ENCODE data around the gene CCDC116. TPM values are rescaled to one million over a fixed set of nuclear protein-coding genes. Genes with fewer than 3 reads are reported as not detected.

CCDC116 gene
- total RNA-seq, 4 donors from 2014 or later = 0.27 to 15.7 TPM; not detected in 2

DNA sequence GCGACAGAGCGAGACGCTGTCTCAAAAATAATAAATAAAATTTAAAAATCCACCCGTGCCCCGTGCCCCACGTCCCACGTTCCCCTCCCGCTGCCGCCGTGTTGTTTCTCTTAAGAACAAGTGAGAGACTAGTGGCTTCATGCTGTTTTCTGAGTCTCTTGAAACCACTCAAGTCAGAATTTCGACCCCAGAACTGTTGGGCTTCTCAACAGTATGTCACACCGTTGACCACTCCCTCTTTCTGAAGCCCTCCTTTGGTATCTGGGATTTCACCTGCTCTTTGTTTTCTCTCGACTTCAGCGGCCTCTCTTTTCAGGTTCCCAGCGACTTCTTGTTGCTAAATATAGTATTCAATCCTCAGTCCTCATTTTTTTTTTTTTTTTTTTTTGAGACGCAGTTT, 34.2 kb downstream of the CCDC116 start:
- Histone ChIP-seq H3K4me3 (peak overlapping the region; percentile 45 to 91 (median 68)), H3K36me3 (peaks cover 0 to 19% (median 5%) of the 10 kb centered on the region in 4 donors), H3K4me1 (peaks cover 4 to 15% (median 6%) of the 10 kb centered on the region in 4 donors), H3K27me3 (no peaks in the 10 kb centered on the region), H3K27ac (peak overlapping the region; percentile 89 to 97 (median 93)), H3K9me3 (no peaks in the 10 kb centered on the region)
- in situ Hi-C loops (cut with MboI; ENCODE audit: low pct_ligation_motif_present in 1 of 4, low pct_unique_long_range_greater_than_20kb in 1 of 4, low sequenced_read_pairs in 3 of 4) = no loop called here
- TF ChIP-seq POLR2AphosphoS5 (IDR thresholded peaks at IDR 0.05) (no peak), POLR2A (IDR thresholded peaks at IDR 0.05) (no peak), EP300 (IDR thresholded peaks at IDR 0.05; ENCODE audit: low read depth) (no peak)
- TF ChIP-seq, protein P1, sequence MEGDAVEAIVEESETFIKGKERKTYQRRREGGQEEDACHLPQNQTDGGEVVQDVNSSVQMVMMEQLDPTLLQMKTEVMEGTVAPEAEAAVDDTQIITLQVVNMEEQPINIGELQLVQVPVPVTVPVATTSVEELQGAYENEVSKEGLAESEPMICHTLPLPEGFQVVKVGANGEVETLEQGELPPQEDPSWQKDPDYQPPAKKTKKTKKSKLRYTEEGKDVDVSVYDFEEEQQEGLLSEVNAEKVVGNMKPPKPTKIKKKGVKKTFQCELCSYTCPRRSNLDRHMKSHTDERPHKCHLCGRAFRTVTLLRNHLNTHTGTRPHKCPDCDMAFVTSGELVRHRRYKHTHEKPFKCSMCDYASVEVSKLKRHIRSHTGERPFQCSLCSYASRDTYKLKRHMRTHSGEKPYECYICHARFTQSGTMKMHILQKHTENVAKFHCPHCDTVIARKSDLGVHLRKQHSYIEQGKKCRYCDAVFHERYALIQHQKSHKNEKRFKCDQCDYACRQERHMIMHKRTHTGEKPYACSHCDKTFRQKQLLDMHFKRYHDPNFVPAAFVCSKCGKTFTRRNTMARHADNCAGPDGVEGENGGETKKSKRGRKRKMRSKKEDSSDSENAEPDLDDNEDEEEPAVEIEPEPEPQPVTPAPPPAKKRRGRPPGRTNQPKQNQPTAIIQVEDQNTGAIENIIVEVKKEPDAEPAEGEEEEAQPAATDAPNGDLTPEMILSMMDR (IDR thresholded peaks at IDR 0.05) = no peak
- 39 to 52% methylated on average over 9 to 16 of the region's 16 CpGs for WGBS, 2 donors (ENCODE audit: low coverage in 1 of 2)
- intact Hi-C loops (cut with DNase I; ENCODE audit: low total_unique reads) = no loop called here
- DNase-seq = no peak

DNA sequence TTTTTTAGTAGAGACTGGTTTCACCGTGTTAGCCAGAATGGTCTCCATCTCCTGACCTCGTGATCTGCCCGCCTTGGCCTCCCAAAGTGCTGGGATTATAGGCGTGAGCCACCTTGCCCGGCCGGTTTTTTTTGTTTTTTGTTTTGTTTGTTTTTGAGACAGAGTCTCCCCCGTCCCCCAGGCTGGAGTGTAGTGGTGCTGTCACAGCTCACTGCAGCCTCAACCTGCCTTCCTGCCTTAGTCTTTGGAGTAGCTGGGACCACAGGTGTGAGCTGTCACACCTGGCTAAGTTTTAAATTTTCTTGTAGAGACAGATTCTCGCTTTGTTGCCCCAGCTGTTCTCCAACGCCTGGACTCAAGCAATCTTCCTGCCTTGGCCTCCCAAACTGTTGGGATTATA, 36.5 kb downstream of the CCDC116 start:
- DNase-seq = no peak
- Histone ChIP-seq H3K27me3 (no peaks in the 10 kb centered on the region), H3K4me3 (no peak overlapping the region), H3K9me3 (no peaks in the 10 kb centered on the region), H3K36me3 (peaks cover 0 to 37% (median 13%) of the 10 kb centered on the region in 4 donors), H3K27ac (no peak overlapping the region), H3K4me1 (peaks cover 4 to 15% (median 6%) of the 10 kb centered on the region in 4 donors)
- WGBS, 2 donors (ENCODE audit: low coverage in 1 of 2) = 25 to 52% methylated on average over 6 to 9 of the region's 9 CpGs
- TF ChIP-seq, protein P1 (IDR thresholded peaks at IDR 0.05) = no peak
- TF ChIP-seq POLR2A (IDR thresholded peaks at IDR 0.05) = no peak
- intact Hi-C loops (cut with DNase I; ENCODE audit: low total_unique reads) (no loop called here), in situ Hi-C loops (cut with MboI; ENCODE audit: low pct_ligation_motif_present in 1 of 4, low pct_unique_long_range_greater_than_20kb in 1 of 4, low sequenced_read_pairs in 3 of 4) (no loop called here)

DNA sequence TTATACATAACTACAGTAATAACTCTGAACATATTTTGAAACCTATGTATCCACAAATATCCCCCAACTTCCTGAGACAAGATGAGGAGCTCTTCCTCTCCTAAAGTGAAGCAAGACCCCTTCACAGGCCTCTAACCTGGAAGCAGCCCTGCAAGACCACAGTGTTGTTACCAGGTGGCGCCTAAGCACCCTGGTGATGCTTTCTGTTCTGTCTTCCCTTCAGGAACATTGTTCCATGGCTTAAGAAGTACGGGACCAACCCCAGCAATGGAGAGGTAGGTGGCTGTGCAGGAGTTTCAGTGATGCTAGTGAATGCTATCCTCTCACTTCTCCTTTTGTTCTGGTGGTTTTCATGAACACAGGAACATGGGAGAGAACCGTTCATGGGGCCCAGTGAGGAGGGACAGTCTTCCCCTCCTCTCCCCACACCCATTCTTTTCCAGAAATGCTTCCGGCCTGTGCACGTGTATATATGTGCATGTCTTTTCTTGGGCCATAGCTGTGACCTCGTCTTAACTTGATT, 39.6 kb downstream of the CCDC116 start:
- H3K4me3 ChIP-seq = no peak overlapping the region
- no peaks in the 10 kb centered on the region for H3K27me3 ChIP-seq
- peaks cover 0 to 2% (median 1%) of the 10 kb centered on the region in 4 donors for H3K4me1 ChIP-seq
- peaks cover 0 to 55% (median 23%) of the 10 kb centered on the region in 4 donors for H3K36me3 ChIP-seq
- intact Hi-C loops (cut with DNase I; ENCODE audit: low total_unique reads) (no loop called here), in situ Hi-C loops (cut with MboI; ENCODE audit: low pct_ligation_motif_present in 1 of 4, low pct_unique_long_range_greater_than_20kb in 1 of 4, low sequenced_read_pairs in 3 of 4) (no loop called here)
- no peak overlapping the region for H3K27ac ChIP-seq
- no peak for DNase-seq
- 74 to 81% methylated on average over 4 to 6 of the region's 6 CpGs for WGBS, 2 donors (ENCODE audit: low coverage in 1 of 2)
- TF ChIP-seq POLR2AphosphoS5 (IDR thresholded peaks at IDR 0.05) (no peak), EP300 (IDR thresholded peaks at IDR 0.05; ENCODE audit: low read depth) (no peak), POLR2A (IDR thresholded peaks at IDR 0.05) (no peak)
- H3K9me3 ChIP-seq = no peaks in the 10 kb centered on the region

- H3K27ac ChIP-seq = no peak overlapping the region
- no peaks in the 10 kb centered on the region for H3K4me1 ChIP-seq
- H3K4me3 ChIP-seq = no peak overlapping the region
- no peaks in the 10 kb centered on the region for H3K27me3 ChIP-seq
- 93 to 95% methylated on average over 2 to 12 of the region's 12 CpGs for WGBS, 2 donors (ENCODE audit: low coverage in 1 of 2)
- H3K36me3 ChIP-seq = peaks cover 0 to 55% (median 23%) of the 10 kb centered on the region in 4 donors
- H3K9me3 ChIP-seq = no peaks in the 10 kb centered on the region
- in situ Hi-C loops (cut with MboI; ENCODE audit: low pct_ligation_motif_present in 1 of 4, low pct_unique_long_range_greater_than_20kb in 1 of 4, low sequenced_read_pairs in 3 of 4) (no loop called here), intact Hi-C loops (cut with DNase I; ENCODE audit: low total_unique reads) (no loop called here)
- TF ChIP-seq POLR2A (IDR thresholded peaks at IDR 0.05) = no peak
- TF ChIP-seq EP300 (IDR thresholded peaks at IDR 0.05; ENCODE audit: low read depth) = no peak
- TF ChIP-seq, protein P1 (IDR thresholded peaks at IDR 0.05) = no peak
- no peak for TF ChIP-seq POLR2AphosphoS5 (IDR thresholded peaks at IDR 0.05)
- no peak for DNase-seq
These were observed 41.2 kb downstream of the CCDC116 start for GRCh38 chr22:21673534-21674321.
